ENCODE results near the gene CDH4. TPM values are rescaled to one million over a fixed set of nuclear protein-coding genes. Genes with fewer than 3 reads are reported as not detected.
"Not testable (repeated sequence)": the region's sequence is repeated elsewhere in the genome, so short reads cannot be mapped to it uniquely, and the experiment has no call there.

Gene CDH4
- total and polyA plus RNA-seq, 2 of the 4 experiments (the other 2 are of a cell fraction): 1.6 to 3.5 TPM

- TF ChIP-seq MAFK (IDR thresholded peaks at IDR 0.05; ENCODE audit: low read depth, low read length): no peak
Measured at GRCh38 chr20:61853073-61854005, 601.3 kb downstream of the CDH4 start (continued).

- H4K5ac ChIP-seq (ENCODE audit: low read depth, low read length); CTCF ChIA-PET; H3K23ac ChIP-seq (ENCODE audit: low read depth, low read length); BruUV-seq (replicated peaks); in situ Hi-C loops (cut with MboI; ENCODE audit: low sequenced_read_pairs); H4K20me1 ChIP-seq (ENCODE audit: insufficient read depth, low read length); H3K36me3 ChIP-seq (ENCODE audit: control insufficient read depth, insufficient read depth, low read length); H2AK5ac ChIP-seq (ENCODE audit: low read depth, low read length); H3K4me1 ChIP-seq (ENCODE audit: control insufficient read depth, insufficient read depth, low read length); H3K14ac ChIP-seq (replicated peaks; ENCODE audit: low read depth, low read length); ATAC-seq (ENCODE audit: low read depth); H3K27me3 ChIP-seq (ENCODE audit: control insufficient read depth, insufficient read depth, low read length); dilution Hi-C loops (cut with HindIII; ENCODE audit: low sequenced_read_pairs, unreplicated experiment); H2BK120ac ChIP-seq (ENCODE audit: low read depth, low read length); H3K56ac ChIP-seq (ENCODE audit: extremely low read depth, insufficient read depth, low read length); intact Hi-C loops (cut with micrococcal nuclease); DNase-seq; H3K79me1 ChIP-seq (ENCODE audit: low read depth in 1 of 2, low read length in 2 of 2); H4K91ac ChIP-seq (ENCODE audit: insufficient read depth, low read depth, low read length); H3K4ac ChIP-seq (ENCODE audit: low read depth, low read length); H3K9me3 ChIP-seq (ENCODE audit: control insufficient read depth, insufficient read depth, low read length); H4K8ac ChIP-seq (ENCODE audit: low read depth in 2 of 2, low read length in 2 of 2); H3K18ac ChIP-seq (ENCODE audit: low read depth, low read length); H2BK5ac ChIP-seq (ENCODE audit: low read depth, low read length, poor library complexity, severe bottlenecking); H3K4me3 ChIP-seq (ENCODE audit: insufficient read depth, low read depth, low read length); H3K4me2 ChIP-seq (ENCODE audit: low read depth, low read length); H3K9me1 ChIP-seq (ENCODE audit: insufficient read depth, low read length); H2BK15ac ChIP-seq (ENCODE audit: low read depth, low read length); POLR2A ChIA-PET (ENCODE audit: unreplicated experiment); H3K9ac ChIP-seq (ENCODE audit: low read depth, low read length); H3K27ac ChIP-seq (ENCODE audit: insufficient read depth, low read length); H2AFZ ChIP-seq (replicated peaks; ENCODE audit: low read length, poor library complexity); H2BK20ac ChIP-seq (ENCODE audit: low read depth, low read length); H2AK9ac ChIP-seq (replicated peaks; ENCODE audit: low read depth, low read length, poor library complexity): not testable (repeated sequence)
- WGBS, 2 experiments (ENCODE audit: extremely low coverage in 2 of 2, insufficient read length in 1 of 2): no CpG with 5 or more reads among the region's 4 CpGs
Measured at GRCh38 chr20:61854538-61854937, 602.5 kb downstream of the CDH4 start.

Data from IMR-90 (cell line).